Measurements from ENCODE around the gene ZNF205. TPM values are rescaled to one million over a fixed set of nuclear protein-coding genes. Genes with fewer than 3 reads are reported as not detected.
"Not testable (repeated sequence)": the region's sequence is repeated elsewhere in the genome, so short reads cannot be mapped to it uniquely, and the experiment has no call there.

ZNF205 gene
- 6.1 TPM for total RNA-seq

GRCh38 chr16:3112058-3112880 is at the start of gene ZNF205:
Gene ZNF205, plus strand, starts transcription at chr16:3112586. Its CDS starts 845 bp downstream, at chr16:3113431.
- peak; percentile 13 for DNase-seq

GRCh38 chr16:3063625-3064386 is 48.6 kb upstream of the ZNF205 start:
- no peak for DNase-seq

- DNase-seq: peak; percentile 24
Observed at GRCh38 chr16:3065069-3065741, 47.2 kb upstream of the ZNF205 start, which contains the start of gene IL32. Gene IL32, plus strand, starts transcription at chr16:3065640. Its CDS starts 172 bp downstream, at chr16:3065812.

GRCh38 chr16:3065742-3066439 is 46.5 kb upstream of the ZNF205 start:
- no peak for DNase-seq

- no peak for DNase-seq
Observed at GRCh38 chr16:3066440-3066748, 46.0 kb upstream of the ZNF205 start.

- DNase-seq: no peak
Observed at GRCh38 chr16:3068487-3068886, 43.9 kb upstream of the ZNF205 start.

GRCh38 chr16:3069146-3069545 is 43.2 kb upstream of the ZNF205 start:
- not testable (repeated sequence) for DNase-seq

- no peak for DNase-seq
Observed at GRCh38 chr16:3070608-3071111, 41.7 kb upstream of the ZNF205 start.

- DNase-seq: no peak
Observed at GRCh38 chr16:3071655-3072054, 40.7 kb upstream of the ZNF205 start.

- not testable (repeated sequence) for DNase-seq
Observed at GRCh38 chr16:3072148-3072547, 40.2 kb upstream of the ZNF205 start.

GRCh38 chr16:3072576-3073263 is 39.7 kb upstream of the ZNF205 start:
- DNase-seq: not testable (repeated sequence)

GRCh38 chr16:3073448-3073847 is 38.9 kb upstream of the ZNF205 start:
- DNase-seq: no peak

GRCh38 chr16:3074860-3075522 is 37.4 kb upstream of the ZNF205 start:
- no peak for DNase-seq

GRCh38 chr16:3075523-3075915 is 36.9 kb upstream of the ZNF205 start:
- DNase-seq: no peak

GRCh38 chr16:3075946-3076345 is 36.4 kb upstream of the ZNF205 start:
- not testable (repeated sequence) for DNase-seq

- no peak for DNase-seq
Observed at GRCh38 chr16:3076577-3076976, 35.8 kb upstream of the ZNF205 start.

- DNase-seq: no peak
Observed at GRCh38 chr16:3080024-3080423, 32.4 kb upstream of the ZNF205 start.

GRCh38 chr16:3081957-3082356 is 30.4 kb upstream of the ZNF205 start:
- not testable (repeated sequence) for DNase-seq

GRCh38 chr16:3083408-3083807 is 29.0 kb upstream of the ZNF205 start:
- not testable (repeated sequence) for DNase-seq

- no peak for DNase-seq
Observed at GRCh38 chr16:3084491-3084890, 27.9 kb upstream of the ZNF205 start.
